ENCODE results near the gene PLA2G2E.
"Not testable (repeated sequence)": the region's sequence is repeated elsewhere in the genome, so short reads cannot be mapped to it uniquely, and the experiment has no call there.

The PLA2G2E gene

DNA sequence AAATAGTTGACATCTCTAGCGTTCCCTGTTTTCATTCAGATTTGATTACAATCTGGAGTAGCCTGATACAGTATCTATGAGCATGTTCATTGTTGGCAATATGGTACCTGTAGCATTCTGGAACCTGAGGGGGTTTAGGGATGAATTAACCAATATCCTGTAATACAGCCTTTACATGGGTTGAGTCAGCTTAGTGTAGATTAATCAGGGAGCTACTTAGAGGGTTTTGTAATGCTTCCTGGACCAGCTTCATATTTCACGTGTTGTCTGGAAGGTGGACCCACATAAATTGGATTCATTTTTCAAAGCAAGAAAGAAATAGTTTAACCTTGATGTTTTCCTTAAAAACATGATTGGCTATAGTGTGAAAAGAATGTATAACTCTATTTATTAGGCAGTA, 37.6 kb downstream of the PLA2G2E start:
- 0 out of 2 replicates have a peak, but pooled peaks cover 3% of the 10 kb centered on the region for H3K36me3 ChIP-seq (ENCODE audit: control insufficient read depth, insufficient read depth, low read length)
- no peak for DNase-seq (ENCODE audit: low read depth, low spot score)
- no CpG with 5 or more reads among the region's 2 CpGs for WGBS (ENCODE audit: insufficient coverage, insufficient read length)
- H3K27ac ChIP-seq (ENCODE audit: low read length): no peak overlapping the region
- no peak overlapping the region for H3K4me3 ChIP-seq (ENCODE audit: low read length)
- no peaks in the 10 kb centered on the region for H3K4me1 ChIP-seq (ENCODE audit: control insufficient read depth, insufficient read depth, low read length)
- no peaks in the 10 kb centered on the region for H3K27me3 ChIP-seq (ENCODE audit: control insufficient read depth, insufficient read depth, low read length)
- no peaks in the 10 kb centered on the region for H3K9me3 ChIP-seq (ENCODE audit: control insufficient read depth, insufficient read depth, low read length)

DNA sequence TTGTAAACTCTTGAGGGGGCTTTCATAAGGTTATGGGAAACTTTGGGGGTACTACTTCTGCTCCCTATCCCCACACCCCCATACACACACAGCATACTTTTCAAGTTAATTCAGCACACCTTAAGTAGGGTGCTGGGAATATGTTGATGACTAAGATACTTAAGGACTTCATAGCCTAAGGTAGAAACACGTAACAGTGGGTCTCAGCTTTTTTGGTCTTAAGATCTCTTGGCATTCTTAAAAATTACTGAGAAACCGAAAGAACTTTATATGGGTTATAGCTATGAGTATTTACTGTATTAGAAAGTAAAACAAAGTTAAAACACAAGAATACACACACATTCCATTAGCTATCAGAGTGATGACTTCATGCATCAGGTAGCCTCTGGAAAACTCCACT, 39.1 kb downstream of the PLA2G2E start:
- no peaks in the 10 kb centered on the region for H3K27me3 ChIP-seq (ENCODE audit: control insufficient read depth, insufficient read depth, low read length)
- DNase-seq (ENCODE audit: low read depth, low spot score): no peak
- no peak overlapping the region for H3K4me3 ChIP-seq (ENCODE audit: low read length)
- no peaks in the 10 kb centered on the region for H3K36me3 ChIP-seq (ENCODE audit: control insufficient read depth, insufficient read depth, low read length)
- no CpG with 5 or more reads among the region's 2 CpGs for WGBS (ENCODE audit: insufficient coverage, insufficient read length)
- no peaks in the 10 kb centered on the region for H3K4me1 ChIP-seq (ENCODE audit: control insufficient read depth, insufficient read depth, low read length)
- H3K9me3 ChIP-seq (ENCODE audit: control insufficient read depth, insufficient read depth, low read length): no peaks in the 10 kb centered on the region
- no peak overlapping the region for H3K27ac ChIP-seq (ENCODE audit: low read length)

DNA sequence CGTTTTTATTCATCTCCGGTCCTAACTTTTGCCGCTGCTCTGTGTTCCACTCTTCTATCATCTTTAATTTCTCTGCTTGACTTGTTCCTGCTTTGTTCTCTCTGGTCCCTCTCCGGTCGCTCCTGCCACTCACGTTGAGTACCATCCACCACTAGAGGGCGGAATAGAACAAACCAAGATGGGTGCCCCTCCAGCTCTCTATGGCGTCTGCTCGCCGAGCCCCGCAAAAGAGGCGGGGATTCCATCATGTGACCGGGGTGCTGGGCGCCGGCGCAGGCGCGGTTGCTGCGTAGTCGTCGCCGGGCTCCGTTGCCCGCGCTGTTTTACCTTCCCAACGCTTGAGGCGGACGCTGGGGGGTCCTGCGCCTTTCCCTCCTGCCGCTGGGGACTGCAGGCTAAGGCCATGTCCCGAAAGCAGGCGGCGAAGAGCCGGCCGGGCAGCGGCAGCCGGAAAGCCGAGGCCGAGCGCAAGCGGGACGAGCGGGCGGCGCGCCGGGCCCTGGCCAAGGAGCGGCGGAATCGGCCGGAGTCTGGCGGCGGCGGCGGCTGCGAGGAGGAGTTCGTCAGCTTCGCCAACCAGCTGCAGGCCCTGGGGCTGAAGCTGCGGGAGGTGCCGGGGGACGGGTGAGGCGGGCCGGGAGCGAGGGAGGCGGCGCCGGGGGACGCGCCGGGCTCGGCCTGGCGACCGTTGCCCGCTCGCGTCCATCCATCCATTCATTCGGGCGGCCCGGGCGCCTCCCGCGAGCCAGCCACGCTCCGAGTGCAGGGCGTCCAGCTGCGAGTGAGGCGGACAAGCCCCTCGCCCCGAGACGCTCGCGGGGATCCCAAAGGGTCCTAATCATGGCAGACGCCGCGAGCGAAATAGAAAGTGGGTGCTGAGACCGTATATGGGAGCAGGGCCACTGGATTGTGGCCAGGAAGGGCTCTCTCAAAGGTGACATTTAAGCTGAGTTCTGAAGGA, 41.0 kb downstream of the PLA2G2E start, which contains the start of gene OTUD3:
TSS of gene OTUD3 (plus strand) at position 285 of the 961 bp plus-strand sequence. CDS start at position 404, 119 bp downstream.
- peak; percentile 96 for DNase-seq (ENCODE audit: low read depth, low spot score)
- Histone ChIP-seq H3K9me3 (ENCODE audit: control insufficient read depth, insufficient read depth, low read length) (no peaks in the 10 kb centered on the region), H3K27me3 (ENCODE audit: control insufficient read depth, insufficient read depth, low read length) (no peaks in the 10 kb centered on the region), H3K27ac (ENCODE audit: low read length) (no peak within 1 kb of the TSS), H3K4me3 (ENCODE audit: low read length) (peak within 1 kb of the TSS; percentile 77), H3K36me3 (ENCODE audit: control insufficient read depth, insufficient read depth, low read length) (no peaks in the 10 kb centered on the region), H3K4me1 (ENCODE audit: control insufficient read depth, insufficient read depth, low read length) (no peaks in the 10 kb centered on the region)
- no CpG with 5 or more reads among the region's 97 CpGs for WGBS (ENCODE audit: insufficient coverage, insufficient read length)

DNA sequence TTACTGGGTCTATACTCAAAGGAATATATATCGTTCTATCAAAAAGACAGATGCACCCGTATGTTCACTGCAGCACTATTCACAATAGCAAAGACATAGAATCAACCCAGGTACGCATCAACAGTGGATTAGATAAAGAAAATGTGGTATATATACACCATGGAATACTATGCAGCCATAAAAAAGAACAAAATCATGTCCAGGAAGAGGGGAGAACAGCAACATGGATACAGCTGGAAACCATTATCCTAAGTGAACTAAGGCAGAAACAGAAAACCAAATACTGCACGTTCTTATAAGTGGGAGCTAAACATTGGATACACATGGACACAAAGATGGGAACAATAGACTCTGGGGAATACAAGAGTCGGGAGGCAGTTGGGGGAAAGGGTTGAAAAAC, 42.6 kb downstream of the PLA2G2E start:
- H3K27ac ChIP-seq (ENCODE audit: low read length); DNase-seq (ENCODE audit: low read depth, low spot score); H3K4me1 ChIP-seq (ENCODE audit: control insufficient read depth, insufficient read depth, low read length); H3K9me3 ChIP-seq (ENCODE audit: control insufficient read depth, insufficient read depth, low read length); H3K4me3 ChIP-seq (ENCODE audit: low read length); H3K27me3 ChIP-seq (ENCODE audit: control insufficient read depth, insufficient read depth, low read length); H3K36me3 ChIP-seq (ENCODE audit: control insufficient read depth, insufficient read depth, low read length): not testable (repeated sequence)
- WGBS (ENCODE audit: insufficient coverage, insufficient read length): no CpG with 5 or more reads among the region's 5 CpGs

DNA sequence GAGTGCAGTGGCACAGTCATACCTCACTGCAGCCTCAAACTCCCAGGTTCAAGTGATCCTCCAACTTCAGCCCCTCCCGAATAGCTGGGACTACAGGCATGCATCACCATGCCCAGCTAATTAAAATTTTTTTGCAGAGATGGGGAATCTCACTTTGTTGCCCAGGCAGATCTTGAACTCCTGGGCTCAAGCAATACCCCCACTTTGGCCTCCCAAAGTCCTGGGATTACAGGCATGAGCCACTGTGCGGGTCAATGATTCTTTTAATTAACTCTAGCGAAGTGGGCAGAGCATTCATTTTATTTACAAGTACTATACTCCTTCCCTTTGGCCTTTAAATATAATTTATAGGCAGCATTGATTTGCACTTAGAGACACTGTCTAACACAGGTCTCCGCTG, 43.8 kb downstream of the PLA2G2E start:
- H3K27me3 ChIP-seq (ENCODE audit: control insufficient read depth, insufficient read depth, low read length): no peaks in the 10 kb centered on the region
- WGBS (ENCODE audit: insufficient coverage, insufficient read length): no CpG with 5 or more reads among the region's 4 CpGs
- no peaks in the 10 kb centered on the region for H3K9me3 ChIP-seq (ENCODE audit: control insufficient read depth, insufficient read depth, low read length)
- no peaks in the 10 kb centered on the region for H3K36me3 ChIP-seq (ENCODE audit: control insufficient read depth, insufficient read depth, low read length)
- no peak for DNase-seq (ENCODE audit: low read depth, low spot score)
- no peaks in the 10 kb centered on the region for H3K4me1 ChIP-seq (ENCODE audit: control insufficient read depth, insufficient read depth, low read length)
- no peak overlapping the region for H3K4me3 ChIP-seq (ENCODE audit: low read length)
- H3K27ac ChIP-seq (ENCODE audit: low read length): no peak overlapping the region

DNA sequence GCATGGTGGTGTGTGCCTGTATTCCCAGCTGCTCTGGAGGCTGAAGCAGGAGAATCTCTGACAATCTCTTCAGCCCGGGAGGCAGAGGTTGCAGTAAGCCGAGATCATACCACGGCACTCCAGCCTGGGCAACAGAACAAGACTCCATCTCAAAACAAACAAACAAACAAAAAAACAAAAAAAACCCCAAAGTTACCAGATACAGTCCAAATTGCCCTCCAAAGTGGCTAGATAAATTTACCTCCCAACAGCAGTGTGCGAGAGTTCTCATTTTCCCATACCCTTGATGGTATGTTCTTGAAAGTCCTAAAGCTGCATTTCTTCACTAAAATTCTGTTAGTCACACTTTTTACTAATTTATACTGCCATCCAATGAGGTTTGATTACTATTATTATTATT, 44.2 kb downstream of the PLA2G2E start:
- WGBS (ENCODE audit: insufficient coverage, insufficient read length): no CpG with 5 or more reads among the region's 4 CpGs
- no peak overlapping the region for H3K27ac ChIP-seq (ENCODE audit: low read length)

DNA sequence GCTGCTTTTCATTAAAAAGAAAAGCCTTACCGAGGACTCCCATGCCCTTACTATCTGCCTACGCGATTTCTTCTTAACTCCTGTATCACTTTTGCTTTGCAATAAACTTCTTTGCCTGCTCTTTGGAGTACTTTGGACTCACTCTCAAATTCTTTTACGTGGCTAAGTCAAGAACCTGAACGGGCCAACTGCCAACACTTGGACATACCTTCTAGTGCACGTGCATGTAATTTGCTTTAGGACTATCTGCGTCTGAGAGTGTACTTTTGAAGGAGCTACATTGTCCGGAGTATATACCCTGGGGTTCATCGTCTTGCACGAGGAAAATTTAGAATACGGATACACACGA, 44.8 kb downstream of the PLA2G2E start:
- DNase-seq (ENCODE audit: low read depth, low spot score): no peak
- Histone ChIP-seq H3K9me3 (ENCODE audit: control insufficient read depth, insufficient read depth, low read length) (no peaks in the 10 kb centered on the region), H3K27ac (ENCODE audit: low read length) (no peak overlapping the region), H3K4me3 (ENCODE audit: low read length) (no peak overlapping the region), H3K36me3 (ENCODE audit: control insufficient read depth, insufficient read depth, low read length) (no peaks in the 10 kb centered on the region), H3K4me1 (ENCODE audit: control insufficient read depth, insufficient read depth, low read length) (no peaks in the 10 kb centered on the region), H3K27me3 (ENCODE audit: control insufficient read depth, insufficient read depth, low read length) (no peaks in the 10 kb centered on the region)
- WGBS (ENCODE audit: insufficient coverage, insufficient read length): no CpG with 5 or more reads among the region's 12 CpGs

More for the DNA sequence above, 44.2 kb downstream of the PLA2G2E start:
- H3K27me3 ChIP-seq (ENCODE audit: control insufficient read depth, insufficient read depth, low read length): no peaks in the 10 kb centered on the region
- no peaks in the 10 kb centered on the region for H3K9me3 ChIP-seq (ENCODE audit: control insufficient read depth, insufficient read depth, low read length)
- no peaks in the 10 kb centered on the region for H3K4me1 ChIP-seq (ENCODE audit: control insufficient read depth, insufficient read depth, low read length)
- no peaks in the 10 kb centered on the region for H3K36me3 ChIP-seq (ENCODE audit: control insufficient read depth, insufficient read depth, low read length)
- DNase-seq (ENCODE audit: low read depth, low spot score): no peak
- no peak overlapping the region for H3K4me3 ChIP-seq (ENCODE audit: low read length)

DNA sequence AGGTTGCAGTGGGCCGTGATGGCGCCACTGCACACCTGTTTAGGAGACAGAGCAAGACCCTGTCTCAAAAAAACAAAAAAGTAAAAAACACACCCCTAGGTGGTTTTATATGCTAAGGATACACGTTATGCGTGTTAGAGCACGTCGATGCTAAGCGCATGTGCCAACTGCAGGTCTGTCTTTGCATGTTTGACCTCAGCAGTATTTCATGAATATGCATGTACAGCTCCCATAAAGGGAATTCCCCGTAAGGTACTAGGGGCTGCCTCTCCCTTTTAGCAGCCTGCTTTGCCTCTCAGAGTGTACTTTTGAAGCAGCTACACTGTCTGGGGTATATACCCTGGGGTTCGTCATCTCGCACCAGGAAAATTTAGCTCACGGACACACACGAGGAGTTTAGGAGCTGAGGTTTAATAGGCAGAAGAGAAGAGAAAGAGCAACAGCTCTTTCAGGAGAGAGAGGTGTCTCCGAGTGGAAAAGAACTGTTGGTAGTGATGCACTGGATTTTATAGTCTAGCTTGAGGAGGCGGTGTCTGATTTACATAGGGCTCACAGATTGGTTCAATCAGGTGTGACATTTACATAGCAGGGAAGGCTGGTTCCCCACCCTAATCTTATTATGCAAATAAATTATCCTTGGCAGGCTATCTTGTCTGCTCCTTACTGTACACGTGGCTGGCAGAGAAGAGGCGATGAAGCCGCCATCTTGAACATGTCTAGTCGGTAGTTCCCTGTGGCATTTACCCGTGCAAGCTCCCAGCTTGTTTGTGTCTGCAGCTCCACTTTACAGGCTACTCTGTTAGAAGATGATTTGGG, 45.4 kb downstream of the PLA2G2E start:
- Histone ChIP-seq H3K4me1 (ENCODE audit: control insufficient read depth, insufficient read depth, low read length) (no peaks in the 10 kb centered on the region), H3K9me3 (ENCODE audit: control insufficient read depth, insufficient read depth, low read length) (no peaks in the 10 kb centered on the region), H3K4me3 (ENCODE audit: low read length) (no peak overlapping the region), H3K27me3 (ENCODE audit: control insufficient read depth, insufficient read depth, low read length) (no peaks in the 10 kb centered on the region), H3K36me3 (ENCODE audit: control insufficient read depth, insufficient read depth, low read length) (no peaks in the 10 kb centered on the region), H3K27ac (ENCODE audit: low read length) (no peak overlapping the region)
- no peak for DNase-seq (ENCODE audit: low read depth, low spot score)
- WGBS (ENCODE audit: insufficient coverage, insufficient read length): no CpG with 5 or more reads among the region's 19 CpGs

DNA sequence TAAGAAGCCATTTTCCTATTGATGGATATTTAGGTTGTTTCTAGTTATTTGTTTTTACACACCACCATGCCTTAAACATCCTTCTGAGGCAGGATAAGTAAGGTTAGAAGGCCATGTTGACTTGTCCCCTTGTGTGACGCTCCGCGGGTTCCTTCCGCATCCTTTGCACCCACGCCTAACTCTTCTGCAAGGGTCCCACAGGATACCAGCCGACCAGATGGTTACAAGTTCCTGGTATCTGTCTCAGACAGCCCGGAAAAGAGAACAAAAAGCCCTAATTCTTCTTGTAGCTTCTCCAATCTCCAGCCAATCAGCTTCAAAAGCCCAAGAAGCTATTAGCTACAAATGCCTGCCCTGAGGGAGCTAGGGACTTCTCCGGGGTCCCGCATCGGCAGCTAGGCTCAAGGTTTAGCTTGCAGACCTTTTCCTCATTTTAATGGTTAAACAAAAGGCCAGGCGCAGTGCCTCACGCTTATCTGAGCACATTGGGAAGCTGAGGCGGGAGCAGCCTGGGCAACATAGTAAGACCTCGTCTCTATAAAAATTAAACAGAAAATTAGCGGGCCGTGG, 46.2 kb downstream of the PLA2G2E start:
- DNase-seq (ENCODE audit: low read depth, low spot score): no peak
- no peaks in the 10 kb centered on the region for H3K27me3 ChIP-seq (ENCODE audit: control insufficient read depth, insufficient read depth, low read length)
- H3K36me3 ChIP-seq (ENCODE audit: control insufficient read depth, insufficient read depth, low read length): no peaks in the 10 kb centered on the region
- H3K9me3 ChIP-seq (ENCODE audit: control insufficient read depth, insufficient read depth, low read length): no peaks in the 10 kb centered on the region
- H3K4me3 ChIP-seq (ENCODE audit: low read length): no peak overlapping the region
- no CpG with 5 or more reads among the region's 16 CpGs for WGBS (ENCODE audit: insufficient coverage, insufficient read length)
- no peak overlapping the region for H3K27ac ChIP-seq (ENCODE audit: low read length)
- H3K4me1 ChIP-seq (ENCODE audit: control insufficient read depth, insufficient read depth, low read length): no peaks in the 10 kb centered on the region

DNA sequence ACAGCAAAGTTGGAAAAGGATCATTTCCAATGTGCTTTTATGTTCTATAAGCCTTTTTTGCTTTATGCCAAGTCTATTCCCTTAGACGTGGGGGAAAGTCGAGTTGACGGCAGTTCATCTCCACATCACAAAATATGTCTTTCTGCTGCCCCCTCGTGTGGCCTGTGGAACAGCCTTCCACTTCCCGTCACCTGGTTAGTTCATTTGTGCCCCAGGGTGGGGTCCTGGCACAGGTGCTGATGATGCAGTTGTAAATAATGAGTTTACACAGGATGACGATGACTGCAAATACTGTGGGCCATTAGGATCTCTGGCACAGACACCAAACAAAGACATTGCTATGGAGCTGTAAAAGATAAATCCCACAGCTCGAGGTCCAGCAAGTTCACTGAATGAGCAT, 51.2 kb downstream of the PLA2G2E start:
- WGBS (ENCODE audit: insufficient coverage, insufficient read length): no CpG with 5 or more reads among the region's 7 CpGs
- H3K4me3 ChIP-seq (ENCODE audit: low read length): no peak overlapping the region
- no peaks in the 10 kb centered on the region for H3K36me3 ChIP-seq (ENCODE audit: control insufficient read depth, insufficient read depth, low read length)
- H3K4me1 ChIP-seq (ENCODE audit: control insufficient read depth, insufficient read depth, low read length): no peaks in the 10 kb centered on the region
- H3K27me3 ChIP-seq (ENCODE audit: control insufficient read depth, insufficient read depth, low read length): no peaks in the 10 kb centered on the region
- no peak for DNase-seq (ENCODE audit: low read depth, low spot score)
- no peaks in the 10 kb centered on the region for H3K9me3 ChIP-seq (ENCODE audit: control insufficient read depth, insufficient read depth, low read length)
- no peak overlapping the region for H3K27ac ChIP-seq (ENCODE audit: low read length)

Measured in iPS DF 6.9 (cell line).